ENCODE measurements around the gene NCR2.

Gene NCR2

GRCh38 chr6:41332842-41333736 is 2.3 kb upstream of the NCR2 start:
- TF ChIP-seq CTCF (IDR thresholded peaks at IDR 0.05) = no peak
- H3K27me3 ChIP-seq = peaks cover 34% of the 10 kb centered on the region
- no peaks in the 10 kb centered on the region for H3K9me3 ChIP-seq
- H3K36me3 ChIP-seq = no peaks in the 10 kb centered on the region
- no peaks in the 10 kb centered on the region for H3K4me1 ChIP-seq (ENCODE audit: control insufficient read depth in 1 of 2, insufficient read depth in 1 of 2, low read depth in 1 of 2, low read length in 1 of 2)
- H3K27ac ChIP-seq = no peak overlapping the region
- no peak overlapping the region for H3K4me3 ChIP-seq (ENCODE audit: low read depth in 1 of 2, low read length in 1 of 2)

- Histone ChIP-seq H3K4me3 (ENCODE audit: low read depth in 1 of 2, low read length in 1 of 2) (no peak overlapping the region), H3K4me1 (ENCODE audit: control insufficient read depth in 1 of 2, insufficient read depth in 1 of 2, low read depth in 1 of 2, low read length in 1 of 2) (no peaks in the 10 kb centered on the region), H3K27ac (no peak overlapping the region), H3K27me3 (peaks cover 33% of the 10 kb centered on the region), H3K9me3 (no peaks in the 10 kb centered on the region), H3K36me3 (no peaks in the 10 kb centered on the region)
- TF ChIP-seq CTCF (IDR thresholded peaks at IDR 0.05) = no peak
Observed at GRCh38 chr6:41334482-41335040, 847 bp upstream of the NCR2 start.

- Histone ChIP-seq H3K9me3 (no peaks in the 10 kb centered on the region), H3K36me3 (no peaks in the 10 kb centered on the region), H3K4me1 (ENCODE audit: control insufficient read depth in 1 of 2, insufficient read depth in 1 of 2, low read depth in 1 of 2, low read length in 1 of 2) (no peaks in the 10 kb centered on the region), H3K27ac (no peak overlapping the region), H3K27me3 (peaks cover 33% of the 10 kb centered on the region), H3K4me3 (ENCODE audit: low read depth in 1 of 2, low read length in 1 of 2) (no peak overlapping the region)
- TF ChIP-seq CTCF (IDR thresholded peaks at IDR 0.05) = no peak
Observed at GRCh38 chr6:41335943-41336342, 535 bp downstream of the NCR2 start.

- H3K4me1 ChIP-seq (ENCODE audit: control insufficient read depth in 1 of 2, insufficient read depth in 1 of 2, low read depth in 1 of 2, low read length in 1 of 2) = no peaks in the 10 kb centered on the region
- peaks cover 33% of the 10 kb centered on the region for H3K27me3 ChIP-seq
- TF ChIP-seq CTCF (IDR thresholded peaks at IDR 0.05) = no peak
- no peaks in the 10 kb centered on the region for H3K36me3 ChIP-seq
- no peak overlapping the region for H3K4me3 ChIP-seq (ENCODE audit: low read depth in 1 of 2, low read length in 1 of 2)
- H3K27ac ChIP-seq = no peak overlapping the region
- no peaks in the 10 kb centered on the region for H3K9me3 ChIP-seq
Observed at GRCh38 chr6:41336824-41337223, 1.4 kb downstream of the NCR2 start.

GRCh38 chr6:41337709-41338108 is 2.3 kb downstream of the NCR2 start:
- no peaks in the 10 kb centered on the region for H3K36me3 ChIP-seq
- TF ChIP-seq CTCF (IDR thresholded peaks at IDR 0.05) = no peak
- no peak overlapping the region for H3K27ac ChIP-seq
- no peaks in the 10 kb centered on the region for H3K4me1 ChIP-seq (ENCODE audit: control insufficient read depth in 1 of 2, insufficient read depth in 1 of 2, low read depth in 1 of 2, low read length in 1 of 2)
- peaks cover 37% of the 10 kb centered on the region for H3K27me3 ChIP-seq
- H3K4me3 ChIP-seq (ENCODE audit: low read depth in 1 of 2, low read length in 1 of 2) = no peak overlapping the region
- no peaks in the 10 kb centered on the region for H3K9me3 ChIP-seq
